Mammary epithelial cell (primary cell): Measurements from ENCODE around the gene AMZ1.

ENCODE experiments used
- CTCF ChIP-seq, 2 donors: IDR thresholded peaks in 1 of 2; conservative IDR thresholded peaks in 1 of 2; 2 replicates each; pipeline ENCODE4 v1.5.1; 2011 to 2012; ENCODE audit warnings: inconsistent platforms in 2 of 2, low read length in 2 of 2, mild to moderate bottlenecking in 2 of 2, control low read depth in 1 of 2, low read depth in 1 of 2; ENCODE audit not compliant: insufficient read depth in 1 of 2; ENCODE audit errors: extremely low read depth in 1 of 2
- EZH2 ChIP-seq: IDR thresholded peaks from 2 replicates; pipeline ENCODE4 v1.6.1; 2012; ENCODE audit warnings: low read length, inconsistent platforms, borderline replicate concordance

- no peak for TF ChIP-seq CTCF (conservative IDR thresholded peaks at IDR 0.05 in 1 of 2, IDR thresholded peaks at IDR 0.05 in 1 of 2; ENCODE audit: extremely low read depth in 1 of 2, insufficient read depth in 1 of 2, low read depth in 1 of 2, low read length in 2 of 2)
- no peak for TF ChIP-seq EZH2
Observed at GRCh38 chr7:2640846-2641316, 47.1 kb upstream of the AMZ1 start.
